Stimulated activated CD4-positive, alpha-beta T cell treated with anti-CD3 and anti-CD28 coated beads, Interleukin-15, amount 100 ng/mL, for 24 hours (primary cell): ENCODE data around the gene SOX14.

Experiments used
- DNase-seq: peaks from one replicate; pipeline ENCODE4 v3.0.0-alpha.2; 2020

The SOX14 gene

DNA sequence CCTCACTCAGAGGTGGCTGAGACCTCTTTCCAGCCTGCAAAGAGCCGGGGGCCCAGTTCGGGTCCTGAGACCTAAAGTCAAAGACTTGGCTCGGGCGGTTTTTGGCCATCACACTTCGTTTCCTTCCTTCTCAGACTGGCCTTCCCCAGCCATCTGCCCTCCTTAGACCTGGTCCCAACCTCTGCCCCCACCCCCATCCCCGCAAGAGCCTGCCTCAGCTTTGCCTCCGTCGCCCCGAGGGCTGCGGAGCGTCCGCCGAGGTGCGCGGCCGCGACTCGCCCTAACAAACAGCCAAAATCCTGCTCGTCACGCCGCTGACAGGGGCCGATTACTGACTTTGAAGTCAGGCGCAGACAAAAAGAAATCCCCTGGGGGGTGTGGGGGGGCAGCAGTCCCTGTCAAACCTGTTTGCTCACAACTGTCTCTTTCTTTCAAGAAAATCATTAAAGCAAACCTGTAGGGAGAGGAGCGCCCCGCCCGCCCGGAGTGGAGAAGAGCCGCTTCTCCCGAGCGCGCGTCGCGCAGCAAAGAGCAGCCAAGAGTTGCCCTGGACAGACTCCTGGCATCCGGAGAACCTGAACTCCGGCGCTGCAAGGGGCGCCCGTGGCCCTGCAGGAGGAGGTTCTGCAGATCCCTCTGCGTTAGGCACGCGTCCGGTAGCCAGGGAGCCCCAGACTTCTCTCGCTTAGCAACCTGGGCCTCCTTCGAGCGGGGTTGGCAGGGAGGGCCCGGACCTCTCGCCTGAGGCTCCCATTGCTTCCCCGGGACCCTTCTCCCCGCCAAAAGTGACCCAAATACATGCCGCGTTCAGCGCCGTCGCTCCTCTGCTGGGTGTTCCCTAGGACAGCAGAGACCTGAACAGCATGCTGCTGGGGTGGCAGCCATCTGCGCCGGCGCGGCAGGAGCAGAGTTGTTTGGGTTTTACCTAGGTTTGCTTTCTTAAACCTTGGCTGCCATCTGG, 4.5 kb downstream of the SOX14 start:
- no peak for DNase-seq

DNA sequence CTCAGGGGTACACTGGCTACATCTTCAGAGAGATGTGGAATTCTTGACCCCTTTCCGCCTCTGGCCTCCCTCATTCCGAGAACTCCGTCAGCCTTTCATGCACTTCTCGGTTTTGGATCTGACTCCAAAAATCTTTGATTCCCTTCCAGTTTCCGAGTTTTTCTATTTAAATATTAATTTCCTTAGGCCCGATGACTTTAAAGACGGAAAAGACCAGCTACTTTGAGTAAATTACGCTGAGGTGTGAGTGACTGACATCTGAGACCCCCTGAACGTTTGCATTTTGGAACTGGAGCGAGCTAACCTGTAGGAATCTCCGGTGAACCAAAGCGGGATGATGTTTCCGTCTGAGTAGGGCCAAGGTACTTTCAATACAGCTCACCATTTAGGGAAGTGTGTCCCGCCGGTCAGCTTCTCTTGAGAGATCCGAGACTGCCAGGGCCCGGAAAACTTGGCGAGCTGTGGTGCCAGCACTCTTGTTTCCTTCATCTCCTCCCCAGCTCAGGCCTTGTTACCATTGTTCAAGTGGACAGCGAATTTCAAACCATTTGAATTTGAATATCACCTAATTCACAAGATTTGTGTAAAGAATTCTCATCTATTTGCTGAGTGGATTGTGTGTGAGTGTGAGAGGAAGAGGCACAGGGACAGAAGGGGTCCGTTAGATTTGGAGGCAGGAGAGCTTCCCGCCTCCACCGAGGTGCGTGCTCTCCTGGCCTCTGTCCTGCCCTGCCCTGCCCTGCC, 5.4 kb downstream of the SOX14 start:
- no peak for DNase-seq

- no peak for DNase-seq
These were observed 6.1 kb downstream of the SOX14 start for GRCh38 chr3:137770066-137770834.

- DNase-seq = no peak
These were observed 6.8 kb downstream of the SOX14 start for GRCh38 chr3:137770835-137771399.

DNA sequence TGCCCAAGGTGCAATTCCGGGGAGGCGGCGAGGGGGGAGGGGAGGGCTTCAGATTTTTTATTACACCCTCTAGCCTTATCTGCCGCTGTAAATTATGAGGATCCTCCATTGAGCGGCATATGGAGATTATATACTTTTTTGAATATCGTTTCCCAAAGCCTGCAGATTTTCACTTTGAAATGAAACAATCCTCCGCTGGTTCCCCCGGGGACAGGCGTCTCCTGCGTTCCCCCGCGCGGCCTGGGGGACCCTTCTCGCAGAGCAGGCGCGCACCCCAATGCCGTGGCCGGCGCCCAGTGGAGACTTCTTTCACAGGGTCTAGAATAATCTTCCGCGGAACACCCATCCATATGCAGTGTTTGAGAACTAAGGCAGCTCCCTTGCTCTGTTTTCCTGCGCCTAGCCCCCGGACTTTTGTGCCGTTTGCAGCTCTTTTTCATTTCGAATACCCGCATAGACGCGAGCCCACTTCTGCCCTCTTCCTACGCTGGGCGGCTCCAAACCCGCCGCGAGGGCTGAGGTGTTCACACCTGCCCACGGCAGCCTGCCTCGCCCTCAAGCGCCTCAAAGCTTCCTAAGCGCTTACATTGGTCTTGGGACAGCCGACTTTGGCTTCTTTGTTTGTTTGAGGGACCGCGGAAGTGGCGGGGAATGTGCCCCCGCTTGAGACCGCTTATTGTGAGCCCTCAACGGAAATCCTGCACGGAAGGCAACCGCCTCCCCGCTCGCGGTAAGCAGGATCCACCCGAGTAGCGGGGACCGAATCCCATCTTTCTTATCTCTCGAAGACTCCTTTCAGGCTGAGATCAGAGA, 7.5 kb downstream of the SOX14 start:
- no peak for DNase-seq

- DNase-seq = no peak
These were observed 8.3 kb downstream of the SOX14 start for GRCh38 chr3:137772214-137772955.

DNA sequence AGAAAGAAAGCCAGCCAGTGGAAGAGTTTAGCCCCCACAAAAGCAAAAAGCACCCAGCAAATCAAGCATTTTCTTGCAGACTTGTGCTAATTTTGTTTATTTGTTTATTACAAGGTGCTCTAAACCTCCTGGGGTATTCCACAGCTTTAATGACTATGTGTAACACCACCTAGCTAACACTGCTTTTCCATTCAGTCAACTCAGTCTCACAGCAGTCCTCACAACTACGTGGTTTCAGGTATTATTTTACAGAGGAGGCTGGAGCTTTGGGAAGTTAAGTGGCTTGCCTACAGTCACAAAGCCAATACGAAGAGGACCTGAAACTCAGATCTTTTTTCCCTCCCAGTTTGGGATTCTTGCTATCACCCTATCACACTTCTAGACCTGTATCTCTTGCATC, 14.8 kb downstream of the SOX14 start:
- DNase-seq = no peak

- DNase-seq = no peak
These were observed 23.4 kb downstream of the SOX14 start for GRCh38 chr3:137787529-137787928.

DNA sequence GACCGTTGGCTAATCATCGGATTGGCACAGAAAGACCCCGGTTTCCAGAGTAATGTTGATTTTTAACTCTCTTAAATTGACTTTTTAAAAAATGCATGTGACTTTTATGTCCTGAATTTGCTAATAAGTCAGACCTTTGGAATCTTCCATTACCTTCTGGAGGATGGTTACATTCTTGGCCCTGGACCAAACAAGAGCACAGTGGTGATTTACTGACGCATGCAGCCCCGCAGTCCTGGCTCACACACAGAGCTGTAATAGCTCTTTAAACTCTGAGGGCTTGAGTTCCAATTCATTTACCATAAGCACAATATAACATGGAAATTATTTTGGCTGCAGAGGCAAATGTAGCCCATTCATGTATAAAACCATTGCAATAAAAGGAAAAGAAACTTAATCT, 25.1 kb downstream of the SOX14 start:
- DNase-seq = no peak

DNA sequence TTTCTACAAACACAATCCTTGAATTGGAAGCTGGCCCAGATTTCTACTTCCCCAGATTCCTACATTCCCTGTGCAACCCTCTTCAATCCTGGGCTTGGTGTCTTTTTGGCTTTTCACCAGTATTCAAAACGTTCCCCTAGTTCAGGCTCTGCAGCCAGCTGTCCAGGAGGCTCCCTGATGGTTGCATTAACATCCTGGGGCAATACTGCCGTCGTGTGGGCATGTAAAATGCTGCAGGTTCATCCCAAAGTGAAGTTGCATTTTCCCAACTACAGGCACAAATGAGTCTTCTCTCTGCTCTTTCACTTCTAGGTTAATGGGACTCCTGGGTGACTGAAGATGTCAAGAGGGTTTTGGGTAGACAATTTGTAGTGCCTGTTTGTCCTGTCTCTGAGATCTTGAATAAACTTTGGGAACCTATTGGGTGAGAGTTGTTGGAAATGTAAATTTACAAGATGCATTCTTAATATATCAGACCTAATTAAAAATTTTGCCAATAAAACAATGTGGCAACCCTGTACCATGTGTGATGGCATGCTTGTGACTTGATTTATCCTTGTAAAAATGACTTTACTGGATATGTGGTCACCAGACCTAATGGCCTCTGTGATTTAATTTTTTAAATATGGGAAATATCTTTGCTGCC, 28.6 kb downstream of the SOX14 start:
- DNase-seq = no peak

DNA sequence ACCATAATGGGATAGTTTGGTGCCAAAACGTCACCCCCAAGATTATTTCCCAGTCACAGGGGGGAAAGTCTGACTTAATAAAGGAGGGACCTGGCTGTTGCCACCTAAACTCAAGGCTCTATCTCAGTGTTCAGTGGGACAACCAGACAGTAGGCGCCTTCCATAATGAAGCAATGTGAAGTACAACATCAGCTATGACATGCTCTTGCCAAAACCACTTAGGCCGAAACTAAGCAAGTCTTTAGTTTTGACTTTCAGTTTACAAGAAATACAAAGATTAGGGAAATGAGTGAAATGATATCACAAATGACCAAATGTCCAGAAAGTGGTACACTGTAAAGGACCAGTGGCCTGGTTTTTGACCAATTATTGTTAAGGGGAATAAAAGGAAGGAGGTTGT, 32.9 kb downstream of the SOX14 start:
- DNase-seq = no peak

- no peak for DNase-seq
These were observed 39.1 kb downstream of the SOX14 start for GRCh38 chr3:137803215-137803614.

DNA sequence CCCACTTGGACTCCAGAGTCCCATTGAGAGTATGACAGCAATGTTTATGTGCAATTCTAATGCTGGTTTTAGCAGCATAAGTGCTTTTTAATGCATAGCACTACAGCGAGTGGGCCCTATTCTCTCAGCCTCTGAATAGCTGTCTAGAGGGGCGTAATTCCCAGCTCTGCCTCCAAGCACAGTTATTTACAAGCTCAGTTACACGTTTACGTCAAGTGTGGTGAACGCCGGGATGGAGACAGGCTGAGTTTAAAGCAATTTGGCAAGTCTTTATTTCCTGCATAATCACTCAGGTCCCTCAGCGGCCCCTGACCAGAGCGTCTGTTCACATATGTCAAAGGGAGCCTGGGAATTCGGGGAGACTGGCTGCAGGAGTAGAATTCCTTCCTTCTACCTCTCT, 43.9 kb downstream of the SOX14 start:
- DNase-seq = no peak

GRCh38 chr3:137809509-137809908, 45.4 kb downstream of the SOX14 start:
- DNase-seq = no peak

DNA sequence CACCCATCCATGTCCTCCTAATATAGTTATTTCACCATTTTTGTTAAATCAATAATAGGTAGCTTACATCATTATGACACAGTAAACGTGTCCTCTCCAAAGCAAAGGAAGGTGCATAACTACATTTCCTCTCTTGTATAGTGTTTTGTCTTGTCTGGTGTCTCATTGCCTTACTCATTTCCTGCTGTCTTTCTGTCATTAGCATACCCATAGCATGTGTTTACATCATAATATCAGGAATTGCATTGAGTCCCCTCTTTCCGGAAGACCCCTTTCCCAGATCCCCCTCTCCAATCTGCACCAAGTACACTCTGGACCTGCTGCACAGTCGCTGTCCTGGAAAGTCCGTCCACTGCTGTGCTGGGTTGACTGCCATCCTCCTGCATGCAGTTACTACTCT, 47.9 kb downstream of the SOX14 start:
- no peak for DNase-seq

GRCh38 chr3:137815251-137815650, 51.1 kb downstream of the SOX14 start:
- no peak for DNase-seq
